Transverse colon (tissue), 4 donors: ENCODE measurements around the gene PRKCA. TPM values are rescaled to one million over a fixed set of nuclear protein-coding genes. Genes with fewer than 3 reads are reported as not detected.

Experiments used
- DNase-seq: peaks from one replicate; pipeline ENCODE4 v3.0.0-alpha.2; 2019
- H3K27ac ChIP-seq, 4 donors: fragments of 200-600 bp; sonication (generic); 2 replicates each; pipeline ENCODE4 v1.5.1; 2016 to 2018; ENCODE audit warnings: inconsistent platforms in 4 of 4
- H3K27me3 ChIP-seq: fragments of 200-600 bp; sonication (generic); 2 replicates; pipeline ENCODE4 v1.5.1; 2017; ENCODE audit warnings: inconsistent platforms
- H3K36me3 ChIP-seq, 4 donors: fragments of 200-600 bp; sonication (generic); 2 replicates each; pipeline ENCODE4 v1.5.1; 2017 to 2019; ENCODE audit warnings: inconsistent platforms in 4 of 4
- H3K4me1 ChIP-seq, 4 donors: fragments of 200-600 bp; sonication (generic); 2 replicates each; pipeline ENCODE4 v1.5.1; 2017 to 2020; ENCODE audit warnings: inconsistent platforms in 4 of 4
- H3K4me3 ChIP-seq, 4 donors: fragments of 200-600 bp; sonication (generic); 1 replicate in 1 of 4; 2 replicates in 3 of 4; pipeline versions ENCODE4 v1.5.1 to v1.6.1; 2017 to 2019; ENCODE audit warnings: inconsistent platforms in 4 of 4
- H3K9me3 ChIP-seq, 2 donors: fragments of 200-600 bp; sonication (generic); 2 replicates each; pipeline ENCODE4 v1.5.1; 2017 to 2019; ENCODE audit warnings: inconsistent platforms in 2 of 2
- CTCF ChIP-seq, 5 experiments: fragments of 200-600 bp in 3 of 5; fragments of 450-650 bp in 2 of 5; sonication (generic) in 3 of 5; IDR thresholded peaks; 1 replicate in 2 of 5; 2 replicates in 3 of 5; pipeline ENCODE4 v1.5.1; 2016 to 2017; ENCODE audit warnings: antibody characterized with exemption in 5 of 5, inconsistent platforms in 3 of 5, mild to moderate bottlenecking in 2 of 5, moderate library complexity in 1 of 5
- EP300 ChIP-seq: sonication (generic); formaldehyde crosslinking; IDR thresholded peaks from one replicate; pipeline ENCODE4 v1.6.1; 2017; ENCODE audit warnings: antibody characterized with exemption, low read depth
- POLR2A ChIP-seq: fragments of 450-650 bp; IDR thresholded peaks from one replicate; pipeline ENCODE4 v1.6.1; 2016; ENCODE audit warnings: antibody characterized with exemption, mild to moderate bottlenecking, moderate library complexity
- POLR2AphosphoS5 ChIP-seq, 3 donors: sonication (generic); formaldehyde crosslinking; IDR thresholded peaks; one replicate each; pipeline ENCODE4 v1.6.1; 2016; ENCODE audit warnings: antibody characterized with exemption in 3 of 3
- WGBS, 2 donors: methylation state at CpG; one replicate each; pipeline ENCODE4 v1.1.5; 2018; ENCODE audit warnings: low coverage in 1 of 2; 5-methylcytosine and 5-hydroxymethylcytosine counted together
- in situ Hi-C, 4 donors: fragments of 200-750 bp; cut with MboI; loops; one replicate each; pipeline versions ENCODE4 v1.15.0 to v1.15.1; 2017; ENCODE audit warnings: low sequenced_read_pairs in 3 of 4, low pct_ligation_motif_present in 1 of 4, low pct_unique_long_range_greater_than_20kb in 1 of 4
- intact Hi-C: fragments of 100-400 bp; cut with DNase I; formaldehyde crosslinking; loops from one replicate; pipeline ENCODE4 v1.15.1; 2023; ENCODE audit warnings: low total_unique reads
- total RNA-seq, 4 donors: library from RNA; depleted of rRNA; stranded (reverse); fragments of >200 nt; gene quantifications; one replicate each; pipeline ENCODE4 v1.1.0, GENCODE V29; 2016

Gene PRKCA
- total RNA-seq, 4 donors from 2014 or later: 16.1 to 49.7 (median 31.7) TPM

GRCh38 chr17:66786107-66786506 lies 483.7 kb downstream of the PRKCA start:
- Histone ChIP-seq H3K9me3 (no peaks in the 10 kb centered on the region), H3K36me3 (peaks cover 0 to 10% (median 0%) of the 10 kb centered on the region in 4 donors), H3K4me1 (no peaks in the 10 kb centered on the region), H3K4me3 (no peak overlapping the region), H3K27me3 (no peaks in the 10 kb centered on the region), H3K27ac (no peak overlapping the region)
- TF ChIP-seq CTCF (IDR thresholded peaks at IDR 0.05): no peak
- no peak for TF ChIP-seq POLR2A
- no peak for TF ChIP-seq EP300
- no peak for TF ChIP-seq POLR2AphosphoS5 (IDR thresholded peaks at IDR 0.05)
- no peak for DNase-seq
- intact Hi-C loops (no loop called here), in situ Hi-C loops (no loop called here)
- 89% methylated on average over 10 of the region's 10 CpGs; no CpG with 5 or more reads in 1 of the 2 donors for WGBS, 2 donors

- no peaks in the 10 kb centered on the region for H3K27me3 ChIP-seq
- TF ChIP-seq POLR2A: no peak
- TF ChIP-seq CTCF (IDR thresholded peaks at IDR 0.05): no peak
- TF ChIP-seq POLR2AphosphoS5 (IDR thresholded peaks at IDR 0.05): no peak
- no peak for TF ChIP-seq EP300
- no peak overlapping the region for H3K27ac ChIP-seq
- intact Hi-C loops (no loop called here), in situ Hi-C loops (no loop called here)
- DNase-seq: no peak
- no peaks in the 10 kb centered on the region for H3K9me3 ChIP-seq
- no peaks in the 10 kb centered on the region for H3K4me1 ChIP-seq
- peaks cover 0 to 10% (median 0%) of the 10 kb centered on the region in 4 donors for H3K36me3 ChIP-seq
- H3K4me3 ChIP-seq: no peak overlapping the region
- 72 to 75% methylated on average over 1 to 3 of the region's 3 CpGs for WGBS, 2 donors
These were observed 485.5 kb downstream of the PRKCA start for GRCh38 chr17:66787914-66788313.

- Histone ChIP-seq H3K27ac (no peak overlapping the region), H3K36me3 (peaks cover 0 to 10% (median 0%) of the 10 kb centered on the region in 4 donors), H3K27me3 (no peaks in the 10 kb centered on the region), H3K9me3 (no peaks in the 10 kb centered on the region), H3K4me3 (no peak overlapping the region), H3K4me1 (no peaks in the 10 kb centered on the region)
- WGBS, 2 donors: 87 to 88% methylated on average over 3 to 12 of the region's 12 CpGs
- in situ Hi-C loops (no loop called here), intact Hi-C loops (no loop called here)
- no peak for DNase-seq
- TF ChIP-seq POLR2AphosphoS5 (IDR thresholded peaks at IDR 0.05) (no peak), CTCF (IDR thresholded peaks at IDR 0.05) (no peak), EP300 (no peak), POLR2A (no peak)
These were observed 486.7 kb downstream of the PRKCA start for GRCh38 chr17:66789093-66789492.

GRCh38 chr17:66789961-66790437 lies 487.6 kb downstream of the PRKCA start:
- in situ Hi-C loops (no loop called here), intact Hi-C loops (no loop called here)
- no peaks in the 10 kb centered on the region for H3K4me1 ChIP-seq
- no peak overlapping the region for H3K4me3 ChIP-seq
- no peak for DNase-seq
- H3K9me3 ChIP-seq: no peaks in the 10 kb centered on the region
- no peak overlapping the region for H3K27ac ChIP-seq
- 65 to 73% methylated on average over 4 to 7 of the region's 7 CpGs for WGBS, 2 donors
- TF ChIP-seq EP300 (no peak), POLR2AphosphoS5 (IDR thresholded peaks at IDR 0.05) (no peak), POLR2A (no peak), CTCF (IDR thresholded peaks at IDR 0.05) (no peak)
- no peaks in the 10 kb centered on the region for H3K27me3 ChIP-seq
- H3K36me3 ChIP-seq: peaks cover 0 to 10% (median 0%) of the 10 kb centered on the region in 4 donors
